HG03439 (cell line): ENCODE data around the gene NXN.
"Not testable (repeated sequence)": the region's sequence is repeated elsewhere in the genome, so short reads cannot be mapped to it uniquely, and the experiment has no call there.

ENCODE experiments used
- ATAC-seq: cut with Tn5 transposase; IDR thresholded peaks from one replicate; pipeline ENCODE4 v1.9.1; 2021; ENCODE audit warnings: mild to moderate bottlenecking, moderate library complexity; ENCODE audit not compliant: unreplicated experiment

NXN gene

DNA sequence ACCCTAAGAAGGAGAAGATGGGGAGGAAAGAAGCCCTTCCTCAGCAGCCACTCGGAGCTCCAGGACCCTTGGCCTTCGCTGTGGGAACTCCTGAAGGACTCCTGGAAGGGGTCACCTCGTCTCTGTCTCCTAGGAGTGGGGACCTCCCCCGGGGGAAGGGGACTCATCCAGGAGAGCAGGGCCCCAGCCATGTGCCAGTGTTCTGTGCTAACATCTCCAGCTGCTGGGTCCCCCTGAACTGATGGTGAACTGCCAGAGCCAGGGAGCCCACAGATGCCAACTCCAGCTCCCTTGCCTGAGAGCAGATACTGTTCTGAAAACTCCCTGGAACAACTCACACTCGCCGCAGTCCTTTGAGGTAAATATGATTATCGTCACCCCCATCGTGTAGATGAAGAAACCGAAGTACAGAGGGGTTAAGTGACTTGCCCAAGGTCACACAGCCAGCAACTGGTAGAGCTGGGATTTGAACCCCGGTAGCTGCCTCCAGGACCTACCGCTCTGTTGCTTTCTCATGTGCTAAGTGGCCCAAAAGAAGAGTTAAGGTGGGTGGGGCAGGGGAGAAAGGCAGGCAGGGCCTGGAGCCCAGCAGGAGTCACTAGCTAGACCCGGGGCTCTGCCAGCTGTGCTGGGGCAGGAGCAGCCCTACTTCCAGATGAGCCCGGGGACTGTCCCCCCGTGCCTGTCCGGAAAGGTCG is 27.9 kb upstream of the NXN start:
- ATAC-seq = no peak

DNA sequence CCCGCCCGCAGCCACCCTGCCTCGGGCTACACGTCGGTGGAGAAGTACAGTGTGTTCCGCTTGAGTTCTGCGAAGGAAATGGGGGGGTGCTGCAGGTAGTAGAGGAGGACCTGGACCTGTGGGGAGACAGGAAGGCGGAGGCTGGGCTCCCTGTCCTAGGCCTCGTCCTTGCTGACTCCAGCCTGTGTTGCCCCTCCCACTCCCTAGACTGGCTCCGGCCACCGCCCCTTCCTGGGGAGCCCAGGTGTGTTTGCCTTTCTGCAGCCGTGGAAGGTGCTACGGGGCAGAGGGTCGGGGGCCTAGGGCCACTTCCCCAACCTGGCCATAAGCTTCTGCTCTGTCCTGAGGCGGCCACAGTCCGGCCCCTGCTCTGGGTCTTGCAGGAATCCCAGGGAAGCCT is 26.5 kb upstream of the NXN start:
- ATAC-seq = no peak

DNA sequence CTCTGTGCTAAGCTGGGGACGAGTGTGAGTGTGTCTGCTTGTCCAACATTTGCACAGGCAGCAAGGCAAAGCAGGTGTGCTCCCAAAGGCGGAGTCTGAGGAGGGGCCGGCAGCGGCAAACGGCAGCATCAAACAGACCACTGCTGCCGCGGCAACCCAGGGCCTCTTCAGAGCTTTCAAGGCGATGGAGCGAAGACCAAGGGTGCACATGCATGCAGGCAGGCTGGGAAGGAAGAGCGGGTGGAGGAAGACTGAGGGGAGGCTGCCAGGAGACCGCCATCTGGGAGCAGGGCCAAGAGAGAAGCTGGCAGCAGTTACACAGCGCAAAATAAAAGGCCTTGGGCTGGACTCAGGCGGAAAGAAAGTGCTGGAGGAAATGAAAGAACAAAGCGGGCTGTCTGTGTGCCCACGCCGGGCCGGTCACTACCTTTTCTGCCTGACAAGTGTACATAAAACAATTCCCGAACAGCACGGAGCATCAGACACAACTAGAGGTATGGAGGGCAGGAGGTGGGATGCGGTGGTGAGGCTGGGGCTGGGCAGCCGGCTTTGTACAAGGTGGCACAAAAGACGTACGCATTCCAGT is 25.9 kb upstream of the NXN start:
- no peak for ATAC-seq

DNA sequence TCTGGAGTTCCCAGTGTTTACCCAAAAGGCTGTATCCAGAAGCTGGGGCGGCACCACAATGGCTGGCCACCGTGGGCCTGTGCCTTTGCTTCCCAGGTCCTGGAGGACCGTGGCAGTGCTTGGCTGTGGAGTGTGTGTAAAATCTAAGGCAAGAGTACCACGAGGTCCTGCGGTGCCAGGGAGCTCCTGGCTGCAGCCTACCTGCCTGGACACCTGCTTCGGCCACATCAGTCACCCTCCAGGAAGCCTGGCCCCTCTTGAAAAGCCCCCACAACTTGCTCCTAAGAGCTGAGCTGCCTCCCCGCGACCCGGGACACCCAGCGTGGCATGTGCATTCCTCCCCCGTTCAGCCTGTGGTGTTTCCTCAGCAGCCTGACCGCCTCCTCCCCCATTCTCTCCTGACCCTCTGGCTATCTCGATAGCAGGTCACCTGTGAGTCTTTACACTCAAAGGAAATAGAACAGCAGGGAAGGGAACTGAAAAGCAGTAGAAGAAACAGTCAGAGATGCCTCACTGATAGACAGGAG is 25.3 kb upstream of the NXN start:
- ATAC-seq = no peak

DNA sequence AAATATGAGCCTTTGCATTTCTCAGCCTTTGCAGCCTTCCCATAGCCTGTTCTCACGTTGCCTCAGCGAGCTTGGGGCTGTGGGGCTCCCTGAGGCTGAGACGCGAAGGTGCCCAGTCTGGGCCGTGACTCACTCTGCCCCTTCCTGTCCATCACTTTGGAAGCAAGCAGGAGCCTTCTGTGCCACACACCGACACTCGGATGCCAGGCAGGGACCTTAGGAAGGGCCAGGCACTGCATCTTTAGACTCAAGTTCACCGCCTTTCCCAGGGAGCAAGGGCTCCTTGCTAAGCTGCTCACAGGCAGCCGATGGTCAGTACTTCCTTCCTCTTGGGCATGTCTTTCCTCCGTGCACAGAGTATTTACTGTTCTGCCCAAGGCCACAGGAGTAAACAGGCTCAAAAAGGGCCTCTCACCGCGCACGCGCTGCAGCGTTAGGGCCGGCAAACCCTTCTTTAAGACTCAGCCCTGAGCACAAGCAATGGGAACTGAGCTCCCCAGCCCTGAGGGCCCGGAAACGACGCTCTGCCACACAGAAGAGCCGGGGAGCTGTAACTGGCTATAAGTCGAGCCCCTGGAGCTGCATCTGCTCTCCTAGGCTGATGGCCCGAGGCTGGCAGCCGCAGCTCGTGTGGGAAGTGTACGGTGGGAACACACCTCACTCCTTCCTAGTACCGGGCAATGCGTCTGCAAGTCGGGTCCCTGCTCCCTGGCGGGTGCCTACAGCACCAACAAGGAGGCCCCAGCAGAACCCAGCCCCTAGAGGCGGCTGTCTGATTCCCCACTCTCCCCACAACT is 24.6 kb upstream of the NXN start:
- ATAC-seq = no peak

DNA sequence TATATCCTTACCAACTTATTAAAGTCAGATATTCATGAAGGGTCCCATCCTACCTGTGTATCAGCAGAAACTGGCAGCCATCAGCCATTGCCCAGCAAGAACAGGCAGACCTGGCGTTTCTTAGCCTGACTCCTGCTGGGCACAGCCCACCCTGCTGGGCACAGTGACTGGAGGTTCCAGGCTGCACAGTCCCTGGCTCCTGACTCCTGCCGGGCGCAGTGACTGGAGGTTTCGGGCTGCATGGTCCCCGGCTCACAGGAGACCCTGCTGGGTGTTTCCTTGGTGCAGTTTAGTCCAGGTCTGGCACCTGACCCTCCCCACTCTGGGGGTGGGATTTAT is 24.0 kb upstream of the NXN start:
- no peak for ATAC-seq

DNA sequence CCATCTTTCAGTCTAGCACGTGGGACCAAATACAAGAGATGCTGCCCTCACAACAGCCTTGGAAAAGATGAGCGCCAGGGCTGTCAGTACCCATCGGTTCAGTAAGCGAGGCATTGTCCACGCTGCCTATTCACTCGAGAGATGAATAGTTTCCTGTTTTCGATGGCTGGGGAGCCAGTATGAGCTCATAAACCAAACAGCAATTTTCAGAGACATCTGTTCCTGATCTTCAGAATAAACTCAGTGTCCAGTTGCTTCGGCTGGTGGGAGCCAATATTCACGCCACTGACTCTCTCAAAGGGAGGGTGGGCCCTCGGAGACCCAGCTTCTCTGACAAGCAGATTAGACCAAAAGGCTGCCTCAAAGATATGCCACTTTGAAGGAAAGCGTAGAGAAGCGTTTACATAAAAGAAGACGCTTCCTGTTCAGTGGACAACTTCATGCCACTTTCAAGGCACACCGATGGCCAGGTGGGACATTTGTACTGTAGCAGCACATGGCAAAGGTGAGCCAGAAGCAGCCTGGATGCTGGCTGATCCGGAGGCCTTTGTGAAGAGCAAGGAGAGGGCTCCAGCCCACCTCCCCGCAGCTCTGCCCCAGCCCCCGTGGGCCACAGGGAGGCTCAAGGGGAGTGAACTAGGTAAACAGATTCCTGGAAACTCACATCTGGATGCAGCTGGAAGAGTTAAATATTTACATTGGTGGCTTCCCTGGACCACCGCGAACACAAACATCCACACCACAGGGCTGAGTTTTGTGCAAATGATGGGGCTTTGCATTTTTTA is 23.4 kb upstream of the NXN start:
- ATAC-seq = no peak

DNA sequence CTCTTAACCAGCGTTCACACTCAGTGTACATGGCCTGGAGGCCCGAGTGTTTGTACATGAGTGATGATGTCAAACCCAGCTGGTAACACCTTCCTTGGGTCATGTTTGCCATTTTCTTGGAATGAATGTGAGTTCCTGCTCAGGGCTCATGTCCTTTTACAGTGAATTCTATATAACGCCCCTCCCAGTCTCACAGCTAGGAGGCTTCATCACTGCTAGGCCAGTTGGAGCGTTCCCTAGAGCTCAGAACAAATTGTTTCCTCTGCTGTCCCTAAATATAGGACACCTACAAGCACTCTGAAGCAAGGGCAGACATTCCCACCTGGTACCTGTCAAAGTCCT is 22.8 kb upstream of the NXN start:
- no peak for ATAC-seq

DNA sequence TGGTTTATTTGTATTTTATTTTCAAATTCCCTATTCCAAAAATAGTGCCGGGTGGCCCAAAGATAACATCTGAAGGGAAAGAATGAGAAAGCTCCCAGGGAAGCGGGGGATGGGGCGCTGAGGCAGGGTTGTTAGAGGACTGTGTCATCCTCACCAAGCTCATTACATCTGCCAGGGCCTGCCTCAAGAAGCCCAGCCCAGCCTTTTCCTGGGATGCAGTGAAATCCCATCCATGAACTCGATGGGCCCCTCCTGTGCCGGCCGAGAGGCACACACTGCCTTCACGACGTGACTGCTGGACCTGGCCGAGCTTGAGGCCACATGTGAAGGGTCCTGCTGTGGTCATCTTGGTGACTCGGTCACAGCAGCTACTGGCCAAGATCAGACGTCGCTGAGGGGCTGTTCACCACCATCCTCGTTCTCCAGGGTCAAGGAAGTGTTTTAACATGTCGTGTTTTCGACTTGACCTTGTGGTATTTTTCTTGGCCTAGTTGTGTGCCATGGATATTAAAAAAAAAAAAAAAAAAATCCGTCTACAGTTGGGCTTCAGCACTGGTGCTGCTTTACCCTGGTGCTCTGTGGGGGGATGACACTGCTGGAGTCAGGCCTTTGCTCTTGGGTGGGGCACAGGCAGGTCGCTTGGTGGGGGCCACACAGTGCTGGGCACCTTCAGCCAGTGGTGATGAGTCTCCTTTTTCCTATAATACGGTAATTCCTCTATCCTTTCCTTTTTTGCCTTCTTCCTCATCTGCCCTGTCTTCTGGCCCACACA is 22.2 kb upstream of the NXN start:
- ATAC-seq = no peak

DNA sequence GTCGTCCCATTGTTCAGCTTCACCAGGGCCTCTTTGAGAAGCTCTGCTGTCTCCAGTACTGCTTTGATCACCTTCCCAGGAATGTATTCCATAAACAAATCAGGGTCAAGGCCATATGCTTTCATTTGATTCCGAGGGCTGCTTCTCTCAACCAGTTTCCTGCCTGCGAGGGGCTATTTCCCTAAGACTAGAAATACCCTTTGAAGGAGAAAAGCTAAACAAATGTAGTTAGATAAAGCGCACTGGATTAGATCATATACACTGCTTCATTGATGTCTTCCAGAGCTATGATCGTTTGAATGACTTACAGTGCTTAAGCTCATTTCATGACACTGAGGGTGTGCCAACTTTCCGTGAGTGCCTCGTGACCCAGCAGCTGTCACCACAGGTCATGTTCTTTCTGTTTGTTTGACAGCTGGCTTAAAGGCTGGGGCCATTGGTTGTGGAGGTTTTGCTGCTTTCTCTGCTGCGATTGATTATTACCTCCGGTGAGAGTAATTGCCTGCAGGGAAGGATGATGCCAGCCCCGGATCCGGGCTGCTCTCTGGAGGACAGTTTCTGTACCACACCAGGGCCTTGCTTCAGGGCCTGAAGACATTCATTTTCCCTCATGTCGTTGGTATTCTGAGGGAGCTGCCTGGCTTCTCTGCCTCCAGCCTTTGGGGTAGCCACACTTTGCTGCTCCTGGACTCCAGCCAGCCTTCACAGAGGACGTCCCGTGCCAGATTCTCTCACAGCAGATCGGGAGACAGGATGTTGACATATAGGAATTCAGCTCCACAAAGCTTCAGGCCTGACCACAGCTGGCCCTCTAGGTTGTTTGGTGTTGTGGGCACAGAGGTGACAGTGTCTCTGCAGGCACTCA is 21.3 kb upstream of the NXN start:
- ATAC-seq = no peak

DNA sequence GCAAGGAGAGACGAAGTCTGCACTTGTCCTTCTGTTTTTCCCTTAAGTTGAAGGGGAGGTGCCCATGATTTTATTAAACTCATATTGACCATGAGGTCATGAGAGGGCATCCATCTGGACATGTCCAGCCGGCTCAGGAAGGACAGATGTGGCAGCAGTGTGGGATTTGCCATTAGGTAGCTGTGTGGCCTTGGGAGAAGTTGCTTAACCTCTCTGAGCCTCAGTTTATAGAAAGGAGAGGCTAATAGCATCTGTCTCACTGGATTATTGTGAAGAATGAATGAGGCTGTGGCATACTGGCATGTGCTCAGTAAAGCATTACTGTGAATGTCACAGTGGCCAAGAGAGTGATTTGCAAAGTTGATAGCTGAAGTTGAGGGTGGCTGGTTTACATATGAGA is 18.5 kb upstream of the NXN start:
- no peak for ATAC-seq

DNA sequence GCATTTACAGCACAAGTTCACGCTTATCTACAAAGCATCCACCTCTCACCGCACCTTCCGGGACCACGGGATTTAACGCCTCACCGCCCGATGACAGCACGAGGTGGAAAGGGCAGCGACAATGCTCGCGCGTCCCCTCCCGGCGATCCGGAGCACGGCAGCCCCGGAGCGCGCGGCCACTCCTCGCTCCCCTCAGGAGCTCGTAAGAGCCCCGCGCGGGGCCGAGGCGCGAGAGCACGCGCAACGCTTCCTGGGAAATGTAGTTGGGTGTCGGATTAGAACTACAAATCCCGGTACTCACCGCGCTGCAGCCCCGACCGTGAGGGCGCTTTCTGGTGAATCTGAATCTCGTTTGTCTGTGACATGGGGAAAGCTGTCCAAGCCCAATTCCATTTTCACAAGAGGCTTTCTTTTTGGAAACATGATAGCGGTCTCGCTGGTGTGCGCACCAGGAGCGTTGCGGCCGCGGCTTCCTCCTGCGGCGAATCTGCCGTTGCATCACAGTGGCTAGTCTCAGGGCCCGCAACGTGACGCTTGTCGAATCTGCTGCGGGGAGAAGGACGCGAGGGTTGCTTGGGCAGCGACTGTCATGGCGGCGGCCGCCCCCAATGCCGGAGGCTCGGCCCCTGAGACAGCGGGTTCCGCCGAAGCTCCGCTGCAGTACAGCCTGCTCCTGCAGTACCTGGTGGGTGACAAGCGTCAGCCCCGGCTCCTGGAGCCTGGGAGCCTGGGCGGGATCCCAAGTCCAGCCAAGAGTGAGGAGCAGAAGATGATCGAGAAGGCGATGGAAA is 17.2 kb upstream of the NXN start, which contains the start of gene TIMM22:
TSS of gene TIMM22 (plus strand) at position 576 of the 791 bp plus-strand sequence. CDS start at position 590, 14 bp downstream.
- peak; percentile 91 for ATAC-seq

DNA sequence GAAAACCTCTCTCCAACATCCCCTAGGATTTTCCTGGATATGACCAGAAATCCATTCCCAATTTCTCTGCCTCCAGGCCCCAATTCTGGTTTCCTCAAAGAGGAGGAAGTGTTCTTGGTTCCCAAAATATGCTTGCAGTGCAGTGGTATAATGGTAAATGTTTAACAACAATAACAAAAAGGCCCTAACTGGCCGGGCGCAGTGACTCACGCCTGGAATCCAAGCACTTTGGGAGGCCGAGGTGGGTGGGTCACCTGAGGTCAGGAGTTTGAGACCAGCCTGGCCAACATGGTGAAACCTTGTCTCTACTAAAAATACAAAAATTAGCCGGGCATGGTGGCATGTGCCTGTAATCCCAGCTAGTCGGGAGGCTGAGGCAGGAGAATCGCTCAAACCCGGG is 15.7 kb upstream of the NXN start:
- not testable (repeated sequence) for ATAC-seq

DNA sequence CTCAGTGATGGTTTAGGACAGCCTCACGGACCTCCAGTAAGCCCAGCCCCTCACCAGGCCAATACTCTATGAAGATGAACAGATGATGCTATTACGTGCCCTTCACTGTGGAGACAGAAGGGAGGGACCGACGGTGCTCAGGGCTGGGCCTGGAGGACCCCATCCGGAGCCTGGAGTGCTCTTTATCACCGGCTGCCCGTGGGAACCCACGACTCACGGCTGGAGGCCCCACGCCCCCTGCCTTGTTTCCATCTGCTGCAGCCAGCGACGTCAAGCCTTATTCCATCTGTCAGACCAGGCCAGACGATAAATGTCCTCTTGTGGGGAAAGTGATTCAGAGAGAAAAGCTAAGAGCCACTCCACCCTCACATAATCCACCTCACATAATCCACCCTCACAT is 13.4 kb upstream of the NXN start:
- ATAC-seq = no peak

DNA sequence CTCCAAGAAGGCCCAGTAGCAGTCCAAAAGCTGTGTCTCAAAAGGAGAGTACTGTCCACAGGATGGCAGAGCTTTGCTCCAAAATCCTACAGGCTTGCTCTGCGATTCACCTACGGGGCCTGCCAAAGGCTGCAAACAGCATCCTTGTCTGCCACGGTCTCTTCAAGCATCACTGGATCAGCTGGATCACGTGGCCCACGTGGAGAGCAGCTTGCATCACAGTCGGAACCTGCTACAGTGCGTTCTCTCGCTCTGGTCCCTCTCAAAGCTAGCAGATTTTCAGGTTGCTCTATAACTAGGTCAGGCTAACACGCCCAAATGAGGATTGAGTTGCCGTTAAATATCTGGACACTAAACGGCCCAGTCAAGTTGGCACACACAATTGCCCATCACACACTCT is 9.0 kb upstream of the NXN start:
- ATAC-seq = no peak

DNA sequence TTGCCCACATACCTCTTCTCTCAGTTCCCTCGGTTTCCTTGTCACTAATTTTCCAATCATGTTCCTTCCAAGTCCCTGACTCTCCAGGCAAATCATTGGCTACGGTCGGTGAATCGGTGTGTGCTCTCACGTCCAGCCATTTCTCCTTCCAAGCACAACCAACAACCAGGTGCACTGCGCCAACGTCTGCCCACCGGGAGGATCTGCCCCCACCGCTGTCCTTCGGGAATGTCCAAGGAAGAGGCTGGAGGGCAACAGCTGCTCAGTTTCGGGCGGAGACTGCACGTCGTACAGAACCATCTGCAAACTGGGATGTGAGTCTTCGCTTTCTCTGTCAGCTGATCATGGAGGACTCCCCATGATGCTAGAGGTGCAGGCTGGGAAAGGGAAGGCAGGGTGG is 8.4 kb upstream of the NXN start:
- ATAC-seq = no peak

DNA sequence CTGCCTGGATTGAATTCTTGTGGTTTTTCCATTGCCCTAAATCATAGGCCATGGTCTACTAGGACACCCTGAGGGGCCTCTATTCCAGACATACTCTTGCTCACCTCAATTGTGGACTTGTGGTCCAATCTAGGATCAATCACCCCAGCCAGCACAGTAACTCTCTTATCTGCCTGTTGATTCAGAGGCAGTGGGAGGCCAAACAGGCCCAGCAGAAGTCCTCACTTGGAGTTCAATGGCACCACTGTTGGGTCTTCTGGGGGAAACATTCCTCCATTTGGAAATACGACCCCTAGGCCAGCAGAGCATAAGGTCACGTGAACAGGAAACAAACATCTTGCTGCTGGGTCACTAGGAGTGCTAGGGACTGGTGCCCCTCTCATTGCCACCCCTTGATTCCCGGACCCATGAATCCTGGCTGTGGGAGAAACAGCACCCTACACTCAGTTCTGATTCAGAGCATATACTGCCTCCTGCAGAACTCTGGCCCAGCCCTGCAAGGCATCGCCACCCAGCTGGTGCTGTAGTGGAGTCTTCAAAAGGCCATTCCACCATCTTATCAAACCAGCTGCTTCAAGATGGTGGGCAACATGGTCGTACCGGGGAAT is 6.8 kb upstream of the NXN start:
- ATAC-seq = no peak

DNA sequence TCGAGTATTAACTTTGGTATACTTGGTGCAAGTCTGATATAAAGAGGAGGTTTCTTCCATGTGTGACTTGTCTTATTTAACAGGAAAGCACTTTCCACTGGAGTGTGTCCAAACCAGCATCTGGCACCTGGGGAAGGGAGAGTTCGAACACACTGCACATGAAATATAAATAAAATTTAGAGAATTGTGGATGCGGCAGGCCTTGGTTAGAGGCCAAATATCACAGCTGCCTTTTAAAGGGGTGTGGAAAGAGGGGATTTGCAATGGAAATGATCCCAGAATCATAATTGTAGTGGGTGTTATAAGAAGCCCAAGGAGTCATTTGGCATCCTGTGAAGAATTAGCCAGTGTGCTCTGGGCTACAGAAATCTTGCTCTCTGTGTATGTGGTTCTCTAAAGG is 4.3 kb upstream of the NXN start:
- no peak for ATAC-seq

DNA sequence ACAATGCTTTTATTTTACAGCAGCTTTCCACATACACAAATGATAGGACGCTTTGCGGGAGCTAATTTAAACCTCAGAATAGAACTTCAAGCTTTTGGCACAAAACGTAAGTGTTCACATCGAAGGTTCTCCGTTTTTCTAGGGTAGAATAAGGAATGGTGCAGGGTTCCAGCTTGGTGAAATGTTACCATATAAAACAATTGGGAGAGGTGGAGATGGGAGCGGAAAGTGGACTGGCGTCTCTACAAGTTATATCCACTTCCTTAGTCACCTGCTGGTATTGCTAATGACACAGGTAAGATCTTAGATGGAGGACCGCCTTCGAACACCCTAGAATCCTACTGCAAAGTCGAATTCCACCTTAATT is 1.7 kb upstream of the NXN start:
- no peak for ATAC-seq
